Muscle layer of colon (tissue), 2 donors: ENCODE results near the gene SUPT3H.

ENCODE experiments used
- H3K27ac ChIP-seq: one replicate; pipeline ENCODE4 v1.7.0; 2013; ENCODE audit warnings: low read depth, mild to moderate bottlenecking, low read length, moderate library complexity
- H3K27me3 ChIP-seq, 2 donors: one replicate each; pipeline ENCODE4 v1.7.0; 2013; ENCODE audit warnings: low read length in 2 of 2, mild to moderate bottlenecking in 2 of 2; ENCODE audit not compliant: insufficient read depth in 2 of 2, control insufficient read depth in 1 of 2
- H3K36me3 ChIP-seq: one replicate; pipeline ENCODE4 v1.7.0; 2013; ENCODE audit warnings: mild to moderate bottlenecking, low read length; ENCODE audit not compliant: insufficient read depth
- H3K4me1 ChIP-seq: one replicate; pipeline ENCODE4 v1.7.0; 2013; ENCODE audit warnings: mild to moderate bottlenecking, low read length; ENCODE audit not compliant: insufficient read depth
- H3K4me3 ChIP-seq, 2 donors: one replicate each; pipeline ENCODE4 v1.7.0; 2013; ENCODE audit warnings: low read length in 2 of 2, low read depth in 1 of 2, mild to moderate bottlenecking in 1 of 2, moderate library complexity in 1 of 2
- H3K9ac ChIP-seq: one replicate; pipeline ENCODE4 v1.7.0; 2013; ENCODE audit warnings: low read length
- H3K9me3 ChIP-seq: one replicate; pipeline ENCODE4 v1.7.0; 2013; ENCODE audit warnings: mild to moderate bottlenecking, low read length
- donor health status: abdominal sarcoma.
- donor health status: Adenocarcinoma of cecum.

SUPT3H gene

GRCh38 chr6:44859901-44860410 is 517.8 kb downstream of the SUPT3H start:
- H3K36me3 ChIP-seq: no peaks in the 10 kb centered on the region
- H3K9me3 ChIP-seq: no peaks in the 10 kb centered on the region
- no peak overlapping the region for H3K4me3 ChIP-seq
- H3K27ac ChIP-seq: no peak overlapping the region
- no peaks in the 10 kb centered on the region for H3K27me3 ChIP-seq
- peaks cover 13% of the 10 kb centered on the region for H3K4me1 ChIP-seq
- no peak overlapping the region for H3K9ac ChIP-seq

- no peaks in the 10 kb centered on the region for H3K36me3 ChIP-seq
- no peaks in the 10 kb centered on the region for H3K27me3 ChIP-seq
- H3K4me1 ChIP-seq: peaks cover 13% of the 10 kb centered on the region
- no peak overlapping the region for H3K9ac ChIP-seq
- H3K27ac ChIP-seq: no peak overlapping the region
- no peaks in the 10 kb centered on the region for H3K9me3 ChIP-seq
- H3K4me3 ChIP-seq: no peak overlapping the region
These were observed 518.7 kb downstream of the SUPT3H start for GRCh38 chr6:44858998-44859397.

- no peaks in the 10 kb centered on the region for H3K36me3 ChIP-seq
- no peak overlapping the region for H3K9ac ChIP-seq
- H3K4me3 ChIP-seq: no peak overlapping the region
- H3K9me3 ChIP-seq: no peaks in the 10 kb centered on the region
- no peaks in the 10 kb centered on the region for H3K27me3 ChIP-seq
- H3K27ac ChIP-seq: no peak overlapping the region
- H3K4me1 ChIP-seq: peaks cover 13% of the 10 kb centered on the region
These were observed 521.3 kb downstream of the SUPT3H start for GRCh38 chr6:44856479-44856878.

GRCh38 chr6:44855562-44856411 is 521.9 kb downstream of the SUPT3H start:
- Histone ChIP-seq H3K27ac (no peak overlapping the region), H3K4me3 (no peak overlapping the region), H3K9ac (no peak overlapping the region), H3K9me3 (no peaks in the 10 kb centered on the region), H3K36me3 (no peaks in the 10 kb centered on the region), H3K27me3 (no peaks in the 10 kb centered on the region), H3K4me1 (peaks cover 13% of the 10 kb centered on the region)

GRCh38 chr6:44854712-44855443 is 522.9 kb downstream of the SUPT3H start:
- H3K4me1 ChIP-seq: peaks cover 13% of the 10 kb centered on the region
- H3K36me3 ChIP-seq: no peaks in the 10 kb centered on the region
- H3K27me3 ChIP-seq: no peaks in the 10 kb centered on the region
- H3K9ac ChIP-seq: no peak overlapping the region
- no peak overlapping the region for H3K4me3 ChIP-seq
- no peaks in the 10 kb centered on the region for H3K9me3 ChIP-seq
- no peak overlapping the region for H3K27ac ChIP-seq

GRCh38 chr6:44851176-44851575 is 526.6 kb downstream of the SUPT3H start:
- H3K4me1 ChIP-seq: peaks cover 7% of the 10 kb centered on the region
- H3K36me3 ChIP-seq: no peaks in the 10 kb centered on the region
- no peak overlapping the region for H3K9ac ChIP-seq
- H3K27me3 ChIP-seq: no peaks in the 10 kb centered on the region
- no peaks in the 10 kb centered on the region for H3K9me3 ChIP-seq
- no peak overlapping the region for H3K4me3 ChIP-seq
- no peak overlapping the region for H3K27ac ChIP-seq

GRCh38 chr6:44850312-44850711 is 527.4 kb downstream of the SUPT3H start:
- H3K36me3 ChIP-seq: no peaks in the 10 kb centered on the region
- no peak overlapping the region for H3K9ac ChIP-seq
- no peaks in the 10 kb centered on the region for H3K9me3 ChIP-seq
- no peaks in the 10 kb centered on the region for H3K4me1 ChIP-seq
- H3K27me3 ChIP-seq: no peaks in the 10 kb centered on the region
- no peak overlapping the region for H3K4me3 ChIP-seq
- no peak overlapping the region for H3K27ac ChIP-seq

GRCh38 chr6:44849806-44850205 is 527.9 kb downstream of the SUPT3H start:
- no peaks in the 10 kb centered on the region for H3K36me3 ChIP-seq
- H3K9ac ChIP-seq: no peak overlapping the region
- H3K4me3 ChIP-seq: no peak overlapping the region
- no peaks in the 10 kb centered on the region for H3K27me3 ChIP-seq
- no peaks in the 10 kb centered on the region for H3K9me3 ChIP-seq
- H3K4me1 ChIP-seq: no peaks in the 10 kb centered on the region
- no peak overlapping the region for H3K27ac ChIP-seq

- H3K9me3 ChIP-seq: no peaks in the 10 kb centered on the region
- no peaks in the 10 kb centered on the region for H3K4me1 ChIP-seq
These were observed 534.0 kb downstream of the SUPT3H start for GRCh38 chr6:44843734-44844133.

GRCh38 chr6:44842616-44843015 is 535.1 kb downstream of the SUPT3H start:
- no peaks in the 10 kb centered on the region for H3K4me1 ChIP-seq
- no peak overlapping the region for H3K9ac ChIP-seq
- H3K4me3 ChIP-seq: no peak overlapping the region
- no peaks in the 10 kb centered on the region for H3K27me3 ChIP-seq
- H3K36me3 ChIP-seq: no peaks in the 10 kb centered on the region
- no peak overlapping the region for H3K27ac ChIP-seq
- no peaks in the 10 kb centered on the region for H3K9me3 ChIP-seq

More at GRCh38 chr6:44843734-44844133, 534.0 kb downstream of the SUPT3H start:
- Histone ChIP-seq H3K9ac (no peak overlapping the region), H3K36me3 (no peaks in the 10 kb centered on the region), H3K27ac (no peak overlapping the region), H3K4me3 (no peak overlapping the region), H3K27me3 (no peaks in the 10 kb centered on the region)

- Histone ChIP-seq H3K4me1 (no peaks in the 10 kb centered on the region), H3K36me3 (no peaks in the 10 kb centered on the region), H3K9me3 (no peaks in the 10 kb centered on the region), H3K27ac (no peak overlapping the region), H3K9ac (no peak overlapping the region), H3K4me3 (no peak overlapping the region), H3K27me3 (no peaks in the 10 kb centered on the region)
These were observed 535.9 kb downstream of the SUPT3H start for GRCh38 chr6:44841829-44842228.
